ENCODE measurements around the gene MYBPHL. TPM values are rescaled to one million over a fixed set of nuclear protein-coding genes. Genes with fewer than 3 reads are reported as not detected.

MYBPHL gene
- total and polyA plus RNA-seq, 4 donors, result 0.34 to 3.3 (median 1.4) TPM

DNA sequence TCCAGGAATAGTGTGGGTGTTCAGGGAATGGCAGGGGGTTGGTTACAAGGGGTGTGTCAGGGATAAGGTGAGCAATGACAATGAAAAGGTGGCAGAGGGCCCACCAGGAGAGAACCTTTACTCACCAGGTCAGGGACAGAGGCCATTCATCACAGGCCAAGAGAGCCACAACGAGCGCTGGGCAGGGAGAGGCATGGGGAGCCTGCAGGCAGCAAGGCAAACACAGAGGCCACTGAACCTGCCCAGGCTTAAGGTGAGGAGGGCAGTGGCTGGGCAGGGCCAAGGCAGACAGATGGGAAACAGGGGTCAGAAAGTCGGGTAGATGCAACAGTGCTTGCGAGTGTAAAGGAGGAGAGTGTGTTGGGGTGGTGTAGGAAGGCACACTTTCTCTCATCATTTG, 28.3 kb upstream of the MYBPHL start:
- Histone ChIP-seq H3K4me3 (no peak overlapping the region), H3K4me1 (ENCODE audit: control insufficient read depth in 5 of 5, insufficient read depth in 5 of 5, low read length in 5 of 5) (no peaks in the 10 kb centered on the region), H3K27ac (ENCODE audit: low read depth in 1 of 2, low read length in 1 of 2) (no peak overlapping the region), H3K9ac (ENCODE audit: insufficient read depth in 1 of 2, low read length in 2 of 2) (no peak overlapping the region), H3K9me3 (ENCODE audit: control insufficient read depth in 4 of 4, insufficient read depth in 3 of 4, low read length in 3 of 4) (peaks cover 0 to 5% (median 3%) of the 10 kb centered on the region in 4 donors), H3K36me3 (ENCODE audit: control insufficient read depth in 4 of 4, insufficient read depth in 4 of 4, low read length in 4 of 4) (peaks cover 6 to 27% (median 17%) of the 10 kb centered on the region in 4 donors), H3K27me3 (ENCODE audit: control insufficient read depth in 3 of 3, insufficient read depth in 3 of 3, low read length in 2 of 3) (no peaks in the 10 kb centered on the region)
- ATAC-seq (ENCODE audit: insufficient read depth, low FRiP score), result no peak
- WGBS, 2 donors, result 87 to 91% methylated on average over 4 of the region's 4 CpGs
- no peak for DNase-seq
- no peak for TF ChIP-seq CTCF (IDR thresholded peaks at IDR 0.05; ENCODE audit: control extremely low read depth, extremely low read depth)

DNA sequence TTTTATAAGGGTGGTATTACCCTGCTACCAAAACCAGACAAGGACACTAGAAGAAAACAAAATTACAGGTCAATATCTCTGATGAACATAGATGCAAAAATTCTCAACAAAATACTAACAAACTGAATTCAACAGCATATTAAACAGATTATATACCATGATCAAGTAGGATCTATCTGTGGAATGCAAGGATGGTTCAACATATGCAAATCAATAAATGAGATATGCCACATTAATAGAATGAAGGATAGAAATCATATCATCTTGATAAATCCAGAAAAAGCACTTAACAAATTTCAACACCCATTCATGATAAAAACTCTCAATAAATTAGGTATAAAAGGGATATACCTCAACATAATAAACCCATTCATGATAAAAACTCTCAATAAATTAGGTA, 24.3 kb upstream of the MYBPHL start:
- peaks cover 10 to 31% (median 23%) of the 10 kb centered on the region in 4 donors for H3K36me3 ChIP-seq (ENCODE audit: control insufficient read depth in 4 of 4, insufficient read depth in 4 of 4, low read length in 4 of 4)
- no peak for TF ChIP-seq CTCF (IDR thresholded peaks at IDR 0.05; ENCODE audit: control extremely low read depth, extremely low read depth)
- no peak for ATAC-seq (ENCODE audit: insufficient read depth, low FRiP score)

DNA sequence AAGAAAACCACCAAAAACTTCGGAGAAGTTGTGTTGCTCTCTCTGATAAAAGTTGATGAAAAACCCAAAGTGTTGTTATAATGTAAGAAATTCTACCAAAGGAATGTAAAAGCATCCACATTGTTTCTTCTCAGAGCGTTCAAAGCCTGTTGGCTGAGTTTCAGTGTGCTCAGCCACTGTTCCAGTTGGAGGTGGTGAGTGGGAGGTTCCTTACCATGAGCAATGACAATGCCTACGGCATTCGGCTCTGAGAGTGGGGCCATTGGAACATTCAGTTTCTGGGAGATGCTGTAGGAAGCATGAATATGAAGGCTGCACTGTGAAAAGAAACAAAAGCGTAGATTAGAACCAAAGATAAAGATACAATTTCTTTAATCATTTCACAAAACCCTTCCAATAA, 20.5 kb upstream of the MYBPHL start:
- Histone ChIP-seq H3K9ac (ENCODE audit: insufficient read depth in 1 of 2, low read length in 2 of 2) (no peak overlapping the region), H3K4me3 (no peak overlapping the region), H3K36me3 (ENCODE audit: control insufficient read depth in 4 of 4, insufficient read depth in 4 of 4, low read length in 4 of 4) (peaks cover 18 to 40% (median 22%) of the 10 kb centered on the region in 4 donors), H3K27ac (ENCODE audit: low read depth in 1 of 2, low read length in 1 of 2) (no peak overlapping the region), H3K4me1 (ENCODE audit: control insufficient read depth in 5 of 5, insufficient read depth in 5 of 5, low read length in 5 of 5) (no peaks in the 10 kb centered on the region), H3K27me3 (ENCODE audit: control insufficient read depth in 3 of 3, insufficient read depth in 3 of 3, low read length in 2 of 3) (no peaks in the 10 kb centered on the region), H3K9me3 (ENCODE audit: control insufficient read depth in 4 of 4, insufficient read depth in 3 of 4, low read length in 3 of 4) (peaks cover 0 to 3% (median 2%) of the 10 kb centered on the region in 4 donors)
- no peak for ATAC-seq (ENCODE audit: insufficient read depth, low FRiP score)
- no peak for TF ChIP-seq CTCF (IDR thresholded peaks at IDR 0.05; ENCODE audit: control extremely low read depth, extremely low read depth)
- no peak for DNase-seq
- 86 to 90% methylated on average over 5 of the region's 5 CpGs for WGBS, 2 donors

More for the DNA sequence above, 24.3 kb upstream of the MYBPHL start:
- no peaks in the 10 kb centered on the region for H3K4me1 ChIP-seq (ENCODE audit: control insufficient read depth in 5 of 5, insufficient read depth in 5 of 5, low read length in 5 of 5)
- H3K9me3 ChIP-seq (ENCODE audit: control insufficient read depth in 4 of 4, insufficient read depth in 3 of 4, low read length in 3 of 4), result peaks cover 0 to 5% (median 3%) of the 10 kb centered on the region in 4 donors
- no peak overlapping the region for H3K27ac ChIP-seq (ENCODE audit: low read depth in 1 of 2, low read length in 1 of 2)
- no peaks in the 10 kb centered on the region for H3K27me3 ChIP-seq (ENCODE audit: control insufficient read depth in 3 of 3, insufficient read depth in 3 of 3, low read length in 2 of 3)
- no peak for DNase-seq
- no peak overlapping the region for H3K9ac ChIP-seq (ENCODE audit: insufficient read depth in 1 of 2, low read length in 2 of 2)
- H3K4me3 ChIP-seq, result no peak overlapping the region

DNA sequence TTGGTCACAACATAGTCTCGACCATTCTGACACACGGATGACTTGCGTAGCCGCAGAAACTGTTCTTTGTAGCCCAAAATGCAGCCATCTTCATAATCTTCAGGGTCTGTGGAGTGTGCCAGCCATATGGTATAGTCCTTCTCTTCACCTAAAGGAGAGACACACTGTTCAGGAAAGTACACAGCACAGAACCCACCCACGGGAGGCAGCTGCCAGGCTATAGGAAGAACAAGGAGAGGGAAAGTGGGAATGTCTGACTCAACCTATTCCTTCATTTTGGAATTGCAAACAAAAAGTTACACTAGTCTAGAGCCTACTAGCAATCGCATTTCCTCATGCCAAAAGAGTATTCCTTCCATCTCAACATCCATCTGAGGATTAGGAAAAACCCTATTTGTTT, 16.2 kb upstream of the MYBPHL start:
- no peaks in the 10 kb centered on the region for H3K27me3 ChIP-seq (ENCODE audit: control insufficient read depth in 3 of 3, insufficient read depth in 3 of 3, low read length in 2 of 3)
- no peak overlapping the region for H3K9ac ChIP-seq (ENCODE audit: insufficient read depth in 1 of 2, low read length in 2 of 2)
- no peaks in the 10 kb centered on the region for H3K4me1 ChIP-seq (ENCODE audit: control insufficient read depth in 5 of 5, insufficient read depth in 5 of 5, low read length in 5 of 5)
- no peak for TF ChIP-seq CTCF (IDR thresholded peaks at IDR 0.05; ENCODE audit: control extremely low read depth, extremely low read depth)
- peaks cover 21 to 57% (median 31%) of the 10 kb centered on the region in 4 donors for H3K36me3 ChIP-seq (ENCODE audit: control insufficient read depth in 4 of 4, insufficient read depth in 4 of 4, low read length in 4 of 4)
- H3K9me3 ChIP-seq (ENCODE audit: control insufficient read depth in 4 of 4, insufficient read depth in 3 of 4, low read length in 3 of 4), result peaks cover 0 to 1% (median 0%) of the 10 kb centered on the region in 4 donors
- DNase-seq (no peak), ATAC-seq (ENCODE audit: insufficient read depth, low FRiP score) (no peak)
- 95 to 96% methylated on average over 6 of the region's 6 CpGs for WGBS, 2 donors
- H3K27ac ChIP-seq (ENCODE audit: low read depth in 1 of 2, low read length in 1 of 2), result no peak overlapping the region
- H3K4me3 ChIP-seq, result no peak overlapping the region
